Adrenal gland (tissue), 5 donors: ENCODE results near the gene SHISA8.

Source experiments
- POLR2A ChIP-seq, 2 donors: fragments of 450-650 bp; IDR thresholded peaks; one replicate each; pipeline ENCODE4 v1.6.1; 2017; ENCODE audit warnings: antibody characterized with exemption in 2 of 2, mild to moderate bottlenecking in 2 of 2, moderate library complexity in 1 of 2
- TF ChIP-seq, protein P1 (sequence below), 6 experiments: fragments of 450-650 bp in 4 of 6; fragments of 200-600 bp in 2 of 6; sonication (generic) in 1 of 6; IDR thresholded peaks; 1 replicate in 5 of 6; 2 replicates in 1 of 6; pipeline versions ENCODE4 v1.5.1 to v1.8.0; 2016 to 2021; ENCODE audit warnings: antibody characterized with exemption in 6 of 6, mild to moderate bottlenecking in 2 of 6, moderate library complexity in 1 of 6
- donor health status: DM: no; HTN: no; CAD: no.

DNA sequence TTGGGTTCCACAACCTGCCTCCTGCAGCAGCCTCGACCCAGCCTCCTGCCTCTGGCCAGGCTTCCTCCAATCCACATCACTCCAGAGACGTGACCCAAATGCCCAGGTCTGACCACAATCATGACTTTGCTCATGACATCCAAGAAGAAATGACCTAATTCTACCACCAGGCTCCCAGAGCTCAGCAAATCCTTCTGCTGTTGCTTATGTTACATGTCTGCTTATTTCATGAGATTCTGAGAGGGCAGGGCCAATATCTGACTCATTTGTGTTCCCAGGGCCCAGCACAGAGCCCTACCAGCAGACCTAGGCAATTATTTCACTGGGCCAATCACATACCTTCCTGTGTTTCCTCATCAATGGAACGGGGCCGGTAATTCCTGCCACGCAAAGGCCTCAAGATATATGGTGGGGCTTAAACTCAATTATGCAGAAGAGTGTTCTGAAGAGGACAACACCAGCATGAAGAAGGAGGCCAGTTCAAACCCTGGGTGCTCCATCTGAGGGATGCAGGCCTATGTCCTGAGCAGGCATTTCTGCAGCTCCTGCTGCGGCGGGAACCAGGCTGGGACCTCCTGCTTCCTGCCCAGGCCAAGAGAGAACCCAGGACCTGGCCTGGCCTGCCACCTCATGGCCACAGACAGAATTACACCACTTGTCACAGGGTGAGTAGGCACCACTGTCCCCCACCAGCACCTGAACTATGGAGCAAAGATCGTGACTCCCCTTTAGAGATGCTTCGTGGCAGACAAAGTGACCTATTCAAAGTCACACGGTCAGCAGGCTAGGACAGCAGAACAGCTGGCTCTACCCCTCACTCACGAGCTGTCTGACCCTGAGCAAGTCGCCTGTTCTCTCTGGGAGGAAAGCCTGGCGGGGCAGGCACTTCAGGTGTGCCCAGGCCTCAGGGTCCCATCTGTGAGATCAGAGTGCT, 26.2 kb upstream of the SHISA8 start:
- TF ChIP-seq, protein P1, sequence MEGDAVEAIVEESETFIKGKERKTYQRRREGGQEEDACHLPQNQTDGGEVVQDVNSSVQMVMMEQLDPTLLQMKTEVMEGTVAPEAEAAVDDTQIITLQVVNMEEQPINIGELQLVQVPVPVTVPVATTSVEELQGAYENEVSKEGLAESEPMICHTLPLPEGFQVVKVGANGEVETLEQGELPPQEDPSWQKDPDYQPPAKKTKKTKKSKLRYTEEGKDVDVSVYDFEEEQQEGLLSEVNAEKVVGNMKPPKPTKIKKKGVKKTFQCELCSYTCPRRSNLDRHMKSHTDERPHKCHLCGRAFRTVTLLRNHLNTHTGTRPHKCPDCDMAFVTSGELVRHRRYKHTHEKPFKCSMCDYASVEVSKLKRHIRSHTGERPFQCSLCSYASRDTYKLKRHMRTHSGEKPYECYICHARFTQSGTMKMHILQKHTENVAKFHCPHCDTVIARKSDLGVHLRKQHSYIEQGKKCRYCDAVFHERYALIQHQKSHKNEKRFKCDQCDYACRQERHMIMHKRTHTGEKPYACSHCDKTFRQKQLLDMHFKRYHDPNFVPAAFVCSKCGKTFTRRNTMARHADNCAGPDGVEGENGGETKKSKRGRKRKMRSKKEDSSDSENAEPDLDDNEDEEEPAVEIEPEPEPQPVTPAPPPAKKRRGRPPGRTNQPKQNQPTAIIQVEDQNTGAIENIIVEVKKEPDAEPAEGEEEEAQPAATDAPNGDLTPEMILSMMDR (IDR thresholded peaks at IDR 0.05) = peak; percentile 81 to 99 (median 98)
- TF ChIP-seq POLR2A (IDR thresholded peaks at IDR 0.05) = no peak
